Cardiac atrium fibroblast (primary cell): ENCODE results near the gene TBK1. TPM values are rescaled to one million over a fixed set of nuclear protein-coding genes. Genes with fewer than 3 reads are reported as not detected.

ENCODE experiments used
- total RNA-seq: library from RNA; depleted of rRNA; stranded (reverse); fragments of >200 nt; gene quantifications from 2 replicates; pipeline ENCODE4 v1.2.3, GENCODE V29; 2015

TBK1 gene
- total RNA-seq = 11.3 and 13.2 TPM in 2 replicates

DNA sequence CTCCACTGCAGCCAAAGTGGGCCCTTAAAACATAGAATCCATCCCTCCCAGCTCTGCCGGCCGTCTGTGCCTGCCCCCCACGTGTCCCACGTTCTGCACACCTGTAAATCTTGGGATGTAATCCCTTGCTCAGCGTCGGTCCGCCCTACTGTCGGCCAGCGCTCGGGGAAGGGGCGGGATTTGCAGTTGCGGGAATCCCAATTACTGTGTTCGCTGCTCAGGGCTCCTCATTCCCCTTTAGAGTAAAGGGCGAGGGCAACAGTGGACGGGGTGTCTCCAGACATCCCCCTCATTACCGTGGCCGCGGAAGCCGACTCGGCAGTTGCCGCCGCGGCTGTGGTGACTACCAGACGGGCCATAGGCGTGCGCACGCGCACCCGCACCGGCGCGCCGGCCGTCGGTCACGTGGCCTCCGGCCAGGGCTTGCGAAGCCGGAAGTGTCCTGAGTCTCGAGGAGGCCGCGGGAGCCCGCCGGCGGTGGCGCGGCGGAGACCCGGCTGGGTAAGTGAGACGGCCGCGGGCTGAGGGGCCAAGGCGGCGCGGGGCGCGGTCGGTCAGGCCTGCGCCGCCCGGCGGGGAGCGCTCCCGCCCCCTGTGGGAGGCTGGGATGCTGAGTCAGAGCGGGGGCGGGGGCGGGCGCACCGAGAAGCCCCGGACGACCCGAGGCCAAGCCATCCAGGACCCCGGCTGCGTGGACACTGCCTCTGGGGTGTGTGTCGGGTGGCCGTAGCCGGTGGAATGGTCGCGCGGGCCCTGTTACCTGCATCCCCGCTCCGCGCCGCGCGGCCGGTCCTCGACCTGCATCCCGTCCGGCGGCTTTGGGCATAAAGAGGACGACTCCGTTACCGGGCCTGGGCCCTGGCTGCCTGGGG, at the start of gene TBK1:
Gene TBK1, plus strand, starts transcription at position 434 of the 872 bp plus-strand sequence. CDS start 3,751 bp downstream, outside the sequence.

DNA sequence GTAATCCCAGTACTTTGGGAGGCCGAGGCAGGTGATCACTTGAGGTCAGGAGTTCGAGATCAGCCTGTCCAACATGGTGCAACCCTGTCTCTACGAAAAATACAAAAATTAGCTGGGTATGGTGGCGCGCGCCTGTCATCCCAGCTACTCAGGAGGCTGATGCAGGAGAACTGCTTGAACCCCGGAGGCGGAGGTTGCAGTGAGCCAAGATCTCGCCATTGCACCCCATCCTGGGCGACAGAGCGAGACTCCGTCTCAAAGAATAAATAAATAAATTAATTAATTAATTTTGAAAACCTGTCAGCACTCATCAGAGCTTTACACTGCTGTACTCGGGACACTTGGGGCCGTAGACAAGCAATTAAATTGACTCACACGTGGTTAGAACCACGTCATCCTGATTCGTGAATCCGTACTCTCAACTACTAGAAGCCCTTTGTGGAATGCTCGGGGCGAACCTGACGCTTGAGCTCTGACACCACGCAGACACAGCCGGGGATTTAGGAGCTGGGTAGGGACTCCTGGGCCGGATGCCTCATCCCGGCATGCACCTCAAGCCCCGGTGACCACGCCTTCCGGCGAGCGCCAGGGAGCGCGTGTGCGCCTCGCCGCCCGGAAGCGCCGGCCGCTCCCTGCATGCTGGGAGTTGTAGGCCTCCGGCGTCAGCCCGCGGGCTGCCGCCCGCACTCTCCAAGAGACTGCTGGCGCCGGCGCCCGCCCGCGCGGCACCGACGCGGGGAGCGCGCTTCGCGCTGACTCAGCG, 48.0 kb upstream of the TBK1 start, which contains the start of gene XPOT:
Gene XPOT, plus strand, starts transcription at position 686 of the 763 bp plus-strand sequence. CDS start 5,644 bp downstream, outside the sequence.

Other genes with a start within 250 kb of the TBK1 start
- gene KICS2, start 229.8 kb upstream of the TBK1 start, total RNA-seq = 0.90 and 1.6 TPM in 2 replicates
- gene C12orf56, start 61.4 kb upstream of the TBK1 start, total RNA-seq = not detected in 2 replicates
- 79.3 and 93.2 TPM in 2 replicates for gene XPOT, start 47.7 kb upstream of the TBK1 start, total RNA-seq
- gene RASSF3, start 158.4 kb downstream of the TBK1 start, total RNA-seq = 9.9 and 20.4 TPM in 2 replicates